OCI-LY1 (cell line): Measurements from ENCODE around the gene FAT1.

ENCODE experiments used
- H2AFZ ChIP-seq: fragments of 200-600 bp; sonication (generic), shearing (Covaris generic); 2 replicates; pipeline ENCODE4 v1.6.0; 2014; ENCODE audit warnings: antibody characterized with exemption, mild to moderate bottlenecking, low read length
- H3F3A ChIP-seq: fragments of 200-600 bp; sonication (generic), shearing (Covaris generic); 2 replicates; pipeline ENCODE4 v1.6.0; 2014; ENCODE audit warnings: mild to moderate bottlenecking, antibody characterized with exemption, low read length, moderate library complexity; ENCODE audit not compliant: insufficient read depth
- H3K27ac ChIP-seq: fragments of 200-600 bp; sonication (generic); 2 replicates; pipeline ENCODE4 v1.5.1; 2014; ENCODE audit warnings: low read length, mixed run types, mild to moderate bottlenecking, low read depth; ENCODE audit not compliant: poor library complexity, severe bottlenecking
- H3K27me3 ChIP-seq: fragments of 200-600 bp; sonication (generic); 2 replicates; pipeline ENCODE4 v1.6.0; 2014; ENCODE audit warnings: antibody characterized with exemption, mild to moderate bottlenecking, low read length, moderate library complexity; ENCODE audit not compliant: insufficient read depth
- H3K36me3 ChIP-seq: fragments of 200-600 bp; sonication (generic); 2 replicates; pipeline ENCODE4 v1.6.1; 2014; ENCODE audit warnings: mild to moderate bottlenecking, antibody characterized with exemption, low read length, moderate library complexity, mixed read lengths; ENCODE audit not compliant: insufficient read depth
- H3K4me1 ChIP-seq: fragments of 200-600 bp; sonication (generic); 2 replicates; pipeline ENCODE4 v1.5.1; 2014; ENCODE audit warnings: mild to moderate bottlenecking, low read length, moderate library complexity; ENCODE audit not compliant: insufficient read depth, severe bottlenecking
- H3K4me2 ChIP-seq: fragments of 200-600 bp; sonication (generic), shearing (Covaris generic); 2 replicates; pipeline ENCODE4 v1.6.1; 2014; ENCODE audit warnings: low read length
- H3K4me3 ChIP-seq: fragments of 200-600 bp; sonication (generic); 2 replicates; pipeline ENCODE4 v1.5.1; 2014; ENCODE audit warnings: low read length, low read depth, mild to moderate bottlenecking, mixed read lengths; ENCODE audit not compliant: poor library complexity, severe bottlenecking
- H3K79me2 ChIP-seq: fragments of 200-600 bp; shearing (Covaris generic); 2 replicates; pipeline ENCODE4 v1.6.1; 2016; ENCODE audit warnings: mixed run types, low read length, mixed read lengths; ENCODE audit not compliant: insufficient read depth
- H3K9ac ChIP-seq: fragments of 200-600 bp; sonication (generic), shearing (Covaris generic); 2 replicates; pipeline ENCODE4 v1.6.1; 2014; ENCODE audit warnings: mild to moderate bottlenecking, low read length, mixed read lengths
- H3K9me2 ChIP-seq: fragments of 200-600 bp; sonication (generic), shearing (Covaris generic); 2 replicates; pipeline ENCODE4 v1.6.1; 2014; ENCODE audit warnings: low read depth, mild to moderate bottlenecking, low read length, mixed read lengths
- H3K9me3 ChIP-seq: fragments of 200-600 bp; shearing (Covaris generic); 2 replicates; pipeline ENCODE4 v1.6.1; 2014; ENCODE audit warnings: low read length, mixed read lengths
- H4K20me1 ChIP-seq: fragments of 200-600 bp; sonication (generic), shearing (Covaris generic); 2 replicates; pipeline ENCODE4 v1.6.0; 2016; ENCODE audit warnings: mild to moderate bottlenecking, low read length; ENCODE audit not compliant: insufficient read depth
- EZH2 ChIP-seq: fragments of 200-600 bp; sonication (generic), shearing (Covaris generic); IDR thresholded peaks from 2 replicates; pipeline ENCODE4 v1.8.0; 2017; ENCODE audit warnings: borderline replicate concordance, mixed run types, mild to moderate bottlenecking, antibody characterized with exemption, low read length, moderate library complexity, mixed read lengths
- TF ChIP-seq, protein P1 (sequence below): fragments of 200-600 bp; sonication (generic), shearing (Covaris generic); IDR thresholded peaks from 2 replicates; pipeline ENCODE4 v1.5.1; 2017; ENCODE audit warnings: mild to moderate bottlenecking, antibody characterized with exemption, low read length, moderate library complexity, mixed read lengths

The FAT1 gene

DNA sequence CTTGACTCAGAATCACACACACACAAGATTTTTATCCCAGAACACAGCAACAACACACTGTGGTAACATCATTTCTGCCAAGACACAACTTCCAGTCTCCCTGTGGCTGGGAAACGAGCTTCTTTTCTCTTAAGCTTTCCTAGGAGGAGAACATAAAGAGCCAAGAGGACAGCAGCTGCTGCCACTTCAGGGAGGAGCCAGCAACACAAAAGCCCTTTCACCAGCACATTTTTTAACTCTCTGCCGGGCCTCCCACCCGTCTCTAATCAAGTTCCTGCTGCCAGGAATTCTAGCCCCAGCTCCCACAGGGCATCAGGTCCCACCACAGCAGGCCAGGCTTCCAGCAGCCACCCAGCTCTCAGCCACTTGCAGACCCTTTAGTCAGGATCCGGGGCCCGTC, 22.4 kb downstream of the FAT1 start:
- Histone ChIP-seq H3K4me2 (no peak overlapping the region), H3K4me1 (no peaks in the 10 kb centered on the region), H4K20me1 (no peaks in the 10 kb centered on the region), H3K27ac (no peak overlapping the region), H3K27me3 (no peaks in the 10 kb centered on the region), H3K9me2 (no peaks in the 10 kb centered on the region), H3K9ac (no peak overlapping the region), H3K4me3 (no peak overlapping the region), H3K79me2 (no peaks in the 10 kb centered on the region), H3K36me3 (no peaks in the 10 kb centered on the region), H3K9me3 (no peaks in the 10 kb centered on the region), H2AFZ (no peak overlapping the region), H3F3A (no peaks in the 10 kb centered on the region)
- TF ChIP-seq, protein P1, sequence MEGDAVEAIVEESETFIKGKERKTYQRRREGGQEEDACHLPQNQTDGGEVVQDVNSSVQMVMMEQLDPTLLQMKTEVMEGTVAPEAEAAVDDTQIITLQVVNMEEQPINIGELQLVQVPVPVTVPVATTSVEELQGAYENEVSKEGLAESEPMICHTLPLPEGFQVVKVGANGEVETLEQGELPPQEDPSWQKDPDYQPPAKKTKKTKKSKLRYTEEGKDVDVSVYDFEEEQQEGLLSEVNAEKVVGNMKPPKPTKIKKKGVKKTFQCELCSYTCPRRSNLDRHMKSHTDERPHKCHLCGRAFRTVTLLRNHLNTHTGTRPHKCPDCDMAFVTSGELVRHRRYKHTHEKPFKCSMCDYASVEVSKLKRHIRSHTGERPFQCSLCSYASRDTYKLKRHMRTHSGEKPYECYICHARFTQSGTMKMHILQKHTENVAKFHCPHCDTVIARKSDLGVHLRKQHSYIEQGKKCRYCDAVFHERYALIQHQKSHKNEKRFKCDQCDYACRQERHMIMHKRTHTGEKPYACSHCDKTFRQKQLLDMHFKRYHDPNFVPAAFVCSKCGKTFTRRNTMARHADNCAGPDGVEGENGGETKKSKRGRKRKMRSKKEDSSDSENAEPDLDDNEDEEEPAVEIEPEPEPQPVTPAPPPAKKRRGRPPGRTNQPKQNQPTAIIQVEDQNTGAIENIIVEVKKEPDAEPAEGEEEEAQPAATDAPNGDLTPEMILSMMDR: no peak
- no peak for TF ChIP-seq EZH2

DNA sequence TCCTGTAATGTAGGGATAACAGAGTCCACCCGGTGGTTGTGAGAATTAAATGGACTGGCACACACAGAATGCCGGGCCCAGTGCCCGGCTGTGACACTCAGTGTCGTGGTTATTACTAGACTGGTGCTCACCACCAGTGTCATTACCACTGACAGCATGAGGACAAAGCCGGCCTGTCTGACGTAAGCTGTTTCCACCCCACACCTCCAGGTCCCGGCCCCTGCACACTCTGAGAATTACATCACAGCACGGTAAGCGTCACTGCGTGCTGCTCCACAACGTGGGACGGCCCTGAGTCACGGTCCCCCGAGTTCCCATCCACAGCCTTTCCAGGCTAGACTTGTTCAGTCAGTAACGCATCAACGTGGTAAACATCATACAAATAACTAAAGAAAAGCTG, 22.9 kb downstream of the FAT1 start:
- Histone ChIP-seq H3K9ac (no peak overlapping the region), H3K27ac (no peak overlapping the region), H3F3A (no peaks in the 10 kb centered on the region), H3K4me3 (no peak overlapping the region), H3K9me2 (no peaks in the 10 kb centered on the region), H3K27me3 (no peaks in the 10 kb centered on the region), H4K20me1 (no peaks in the 10 kb centered on the region), H2AFZ (no peak overlapping the region), H3K36me3 (no peaks in the 10 kb centered on the region), H3K4me1 (no peaks in the 10 kb centered on the region), H3K79me2 (no peaks in the 10 kb centered on the region), H3K4me2 (no peak overlapping the region), H3K9me3 (no peaks in the 10 kb centered on the region)
- TF ChIP-seq EZH2: no peak
- TF ChIP-seq, protein P1: no peak

DNA sequence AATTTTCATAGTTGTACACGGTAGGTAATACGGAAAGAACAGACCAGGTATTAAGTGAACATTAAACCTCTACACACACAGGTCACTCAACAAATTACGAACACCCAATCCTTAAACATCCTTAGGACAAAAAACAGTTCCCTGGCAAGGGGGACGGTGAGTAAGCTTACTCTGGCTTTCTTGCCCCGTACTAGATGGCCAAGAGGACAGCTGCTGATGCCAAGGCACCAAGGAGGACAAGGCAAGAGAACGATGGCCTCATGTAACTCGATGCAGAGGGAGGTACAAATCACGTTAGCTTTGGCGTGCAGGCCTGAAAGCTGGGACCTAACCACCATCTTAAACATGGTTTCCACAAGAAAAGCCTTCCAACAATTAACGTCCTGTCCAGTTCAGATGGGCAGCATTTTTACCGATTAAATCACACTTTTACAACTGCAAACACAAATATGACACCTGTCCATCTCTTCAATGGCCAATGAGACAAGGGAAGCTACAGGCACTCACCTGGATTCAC, 23.7 kb downstream of the FAT1 start:
- Histone ChIP-seq H3K4me1 (no peaks in the 10 kb centered on the region), H3K9me3 (no peaks in the 10 kb centered on the region), H3K27me3 (no peaks in the 10 kb centered on the region), H2AFZ (no peak overlapping the region), H3K27ac (no peak overlapping the region), H4K20me1 (no peaks in the 10 kb centered on the region), H3K36me3 (no peaks in the 10 kb centered on the region), H3K9ac (no peak overlapping the region), H3F3A (no peaks in the 10 kb centered on the region), H3K9me2 (no peaks in the 10 kb centered on the region), H3K79me2 (no peaks in the 10 kb centered on the region), H3K4me2 (no peak overlapping the region), H3K4me3 (no peak overlapping the region)
- TF ChIP-seq, protein P1: no peak
- TF ChIP-seq EZH2: no peak
